ENCODE results near the gene WNK2. TPM values are rescaled to one million over a fixed set of nuclear protein-coding genes. Genes with fewer than 3 reads are reported as not detected.

The WNK2 gene
- total RNA-seq, 4 donors from 2014 or later, result 18.6 to 89.9 (median 40.8) TPM

DNA sequence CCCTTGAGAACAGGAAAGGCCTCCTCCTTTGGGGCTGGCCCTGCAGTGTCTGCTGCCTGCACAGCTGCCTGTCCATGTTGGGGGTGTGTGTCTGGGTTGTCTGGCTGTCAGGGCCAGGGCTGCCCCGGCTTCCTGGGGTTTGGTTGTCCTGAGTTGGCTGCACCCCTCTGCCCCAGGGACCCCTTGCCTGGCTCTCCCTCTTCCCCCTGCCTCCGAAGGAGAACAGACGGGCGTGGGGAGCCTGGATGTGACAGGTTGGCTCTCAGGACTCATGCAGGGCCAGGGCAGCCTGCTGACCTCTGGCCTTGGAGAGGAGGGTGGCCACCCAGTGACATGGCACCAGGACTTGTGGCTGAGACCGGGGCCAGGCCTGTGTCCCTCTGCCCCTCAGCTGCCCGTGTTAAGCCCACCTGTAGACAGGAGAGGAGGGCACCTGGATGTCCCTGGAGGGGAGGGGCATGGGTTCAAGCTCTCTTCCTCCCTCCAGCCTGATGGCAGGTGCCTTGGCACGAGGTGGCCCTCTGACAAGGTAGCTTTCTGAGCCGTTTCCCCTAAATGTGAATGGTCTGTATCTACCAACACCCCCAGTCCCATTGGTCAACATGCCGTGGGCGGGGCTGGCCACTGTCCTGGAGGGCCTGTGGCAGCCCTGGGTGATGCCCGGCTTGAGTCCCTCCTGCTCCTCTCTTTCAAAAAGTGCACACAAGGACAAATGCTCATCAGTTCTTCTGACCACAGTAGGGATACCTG, 34.9 kb downstream of the WNK2 start:
- no peak for DNase-seq (ENCODE audit: extremely low spot score)
- Histone ChIP-seq H3K36me3 (no peaks in the 10 kb centered on the region), H3K4me1 (peaks cover 36 to 70% (median 54%) of the 10 kb centered on the region in 4 donors), H3K27ac (replicated peaks in 1 of 4) (peak overlapping the region in 3 of 4 donors; percentile 1 to 50 (median 20)), H3K27me3 (no peaks in the 10 kb centered on the region), H3K4me3 (no peak overlapping the region), H3K9me3 (peaks cover 0 to 8% (median 2%) of the 10 kb centered on the region in 4 donors)
- WGBS, result 80% methylated on average over 4 of the region's 11 CpGs
- intact Hi-C loops (cut with DNase I), result no loop called here
- no peak for TF ChIP-seq EP300 (IDR thresholded peaks at IDR 0.05)
- TF ChIP-seq POLR2A (IDR thresholded peaks at IDR 0.05; ENCODE audit: low read depth), result no peak
- TF ChIP-seq POLR2AphosphoS5 (IDR thresholded peaks at IDR 0.05), result no peak
- TF ChIP-seq, protein P1, sequence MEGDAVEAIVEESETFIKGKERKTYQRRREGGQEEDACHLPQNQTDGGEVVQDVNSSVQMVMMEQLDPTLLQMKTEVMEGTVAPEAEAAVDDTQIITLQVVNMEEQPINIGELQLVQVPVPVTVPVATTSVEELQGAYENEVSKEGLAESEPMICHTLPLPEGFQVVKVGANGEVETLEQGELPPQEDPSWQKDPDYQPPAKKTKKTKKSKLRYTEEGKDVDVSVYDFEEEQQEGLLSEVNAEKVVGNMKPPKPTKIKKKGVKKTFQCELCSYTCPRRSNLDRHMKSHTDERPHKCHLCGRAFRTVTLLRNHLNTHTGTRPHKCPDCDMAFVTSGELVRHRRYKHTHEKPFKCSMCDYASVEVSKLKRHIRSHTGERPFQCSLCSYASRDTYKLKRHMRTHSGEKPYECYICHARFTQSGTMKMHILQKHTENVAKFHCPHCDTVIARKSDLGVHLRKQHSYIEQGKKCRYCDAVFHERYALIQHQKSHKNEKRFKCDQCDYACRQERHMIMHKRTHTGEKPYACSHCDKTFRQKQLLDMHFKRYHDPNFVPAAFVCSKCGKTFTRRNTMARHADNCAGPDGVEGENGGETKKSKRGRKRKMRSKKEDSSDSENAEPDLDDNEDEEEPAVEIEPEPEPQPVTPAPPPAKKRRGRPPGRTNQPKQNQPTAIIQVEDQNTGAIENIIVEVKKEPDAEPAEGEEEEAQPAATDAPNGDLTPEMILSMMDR (IDR thresholded peaks at IDR 0.05), result no peak

- H3K4me1 ChIP-seq, result peaks cover 42 to 70% (median 54%) of the 10 kb centered on the region in 4 donors
- no peak for TF ChIP-seq EP300 (IDR thresholded peaks at IDR 0.05)
- no peak for TF ChIP-seq POLR2AphosphoS5 (IDR thresholded peaks at IDR 0.05)
- TF ChIP-seq, protein P1 (IDR thresholded peaks at IDR 0.05), result no peak
- TF ChIP-seq POLR2A (IDR thresholded peaks at IDR 0.05; ENCODE audit: low read depth), result no peak
- intact Hi-C loops (cut with DNase I), result no loop called here
- 60% methylated on average over 1 of the region's 5 CpGs for WGBS
- no peak overlapping the region for H3K4me3 ChIP-seq
- H3K27ac ChIP-seq (replicated peaks in 1 of 4), result peak overlapping the region in 1 of 4 donors; percentile 50
- no peaks in the 10 kb centered on the region for H3K36me3 ChIP-seq
- H3K27me3 ChIP-seq, result no peaks in the 10 kb centered on the region
- H3K9me3 ChIP-seq, result peaks cover 0 to 8% (median 2%) of the 10 kb centered on the region in 4 donors
- DNase-seq (ENCODE audit: extremely low spot score), result no peak
Observed at GRCh38 chr9:93219692-93220091, 35.8 kb downstream of the WNK2 start.

DNA sequence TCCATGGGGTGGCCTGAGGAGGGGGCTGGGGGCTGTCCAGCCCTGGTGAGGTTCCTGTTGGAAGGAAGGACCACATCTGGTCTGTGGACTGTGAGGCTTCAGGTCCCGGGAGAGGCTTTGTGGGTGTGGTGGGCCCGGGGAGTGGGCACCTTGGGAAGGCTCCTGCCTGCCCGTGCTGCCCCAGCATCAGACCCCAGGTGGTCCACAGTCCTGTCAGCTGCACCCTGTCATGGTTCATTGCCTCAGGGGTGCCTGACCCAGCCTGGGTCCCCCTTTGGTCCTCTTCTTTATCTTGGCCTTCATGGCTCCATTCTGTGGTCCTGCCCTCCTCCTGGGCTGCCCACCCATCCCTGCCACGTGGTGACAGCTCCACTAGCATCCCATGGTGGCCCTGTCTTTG, 36.7 kb downstream of the WNK2 start:
- H3K36me3 ChIP-seq, result no peaks in the 10 kb centered on the region
- TF ChIP-seq POLR2AphosphoS5 (IDR thresholded peaks at IDR 0.05) (no peak), EP300 (IDR thresholded peaks at IDR 0.05) (no peak), POLR2A (IDR thresholded peaks at IDR 0.05; ENCODE audit: low read depth) (no peak)
- TF ChIP-seq, protein P1 (IDR thresholded peaks at IDR 0.05), result no peak
- WGBS, result 87% methylated on average over 4 of the region's 4 CpGs
- peaks cover 49 to 79% (median 60%) of the 10 kb centered on the region in 4 donors for H3K4me1 ChIP-seq
- no peak overlapping the region for H3K4me3 ChIP-seq
- H3K27me3 ChIP-seq, result no peaks in the 10 kb centered on the region
- intact Hi-C loops (cut with DNase I), result no loop called here
- H3K27ac ChIP-seq (replicated peaks in 1 of 4), result no peak overlapping the region
- peaks cover 0 to 5% (median 2%) of the 10 kb centered on the region in 4 donors for H3K9me3 ChIP-seq
- DNase-seq (ENCODE audit: extremely low spot score), result no peak

GRCh38 chr9:93221044-93221443, 37.1 kb downstream of the WNK2 start:
- intact Hi-C loops (cut with DNase I), result no loop called here
- Histone ChIP-seq H3K27ac (replicated peaks in 1 of 4) (no peak overlapping the region), H3K4me3 (no peak overlapping the region), H3K4me1 (peaks cover 53 to 83% (median 64%) of the 10 kb centered on the region in 4 donors), H3K9me3 (peaks cover 0 to 1% (median under 1%) of the 10 kb centered on the region in 4 donors), H3K36me3 (no peaks in the 10 kb centered on the region), H3K27me3 (no peaks in the 10 kb centered on the region)
- DNase-seq (ENCODE audit: extremely low spot score), result no peak
- TF ChIP-seq, protein P1 (IDR thresholded peaks at IDR 0.05), result no peak
- TF ChIP-seq POLR2A (IDR thresholded peaks at IDR 0.05; ENCODE audit: low read depth), result no peak
- no peak for TF ChIP-seq EP300 (IDR thresholded peaks at IDR 0.05)
- no peak for TF ChIP-seq POLR2AphosphoS5 (IDR thresholded peaks at IDR 0.05)
- WGBS, result 93% methylated on average over 8 of the region's 9 CpGs

Data from esophagus muscularis mucosa (tissue), 4 donors.